22Rv1 (cell line): ENCODE measurements around the gene ZEB2.

Source experiments
- H3K27ac ChIP-seq: fragments of 450-650 bp; 2 replicates; pipeline ENCODE4 v1.5.1; 2017
- CTCF ChIP-seq: fragments of 450-650 bp; IDR thresholded peaks from 2 replicates; pipeline ENCODE4 v1.5.1; 2017; ENCODE audit warnings: mild to moderate bottlenecking
- ZFX ChIP-seq: fragments of 450-650 bp; IDR thresholded peaks from 2 replicates; pipeline ENCODE4 v1.6.1; 2017; ENCODE audit warnings: antibody characterized with exemption, borderline replicate concordance

ZEB2 gene

DNA sequence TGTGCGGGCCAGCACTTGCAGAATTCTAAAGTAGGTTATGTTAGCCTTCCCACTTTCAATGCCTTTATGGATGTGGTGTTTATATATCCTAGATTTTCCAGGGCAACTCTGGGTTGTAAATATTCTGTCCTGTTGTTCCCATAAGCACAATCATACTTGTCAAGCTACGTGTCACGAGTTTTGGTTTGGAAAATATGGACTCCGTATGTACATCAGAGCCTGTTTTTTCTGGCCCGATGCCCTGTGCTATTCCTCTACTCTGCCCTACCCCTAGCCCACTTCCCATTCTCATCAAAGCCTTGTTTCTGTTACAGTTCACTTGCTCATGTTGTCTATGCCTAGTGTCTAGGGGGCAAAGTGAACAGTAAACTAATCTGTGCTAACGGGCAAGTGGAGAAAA, 27.0 kb upstream of the ZEB2 start:
- H3K27ac ChIP-seq, result no peak overlapping the region
- TF ChIP-seq ZFX (no peak), CTCF (no peak)

DNA sequence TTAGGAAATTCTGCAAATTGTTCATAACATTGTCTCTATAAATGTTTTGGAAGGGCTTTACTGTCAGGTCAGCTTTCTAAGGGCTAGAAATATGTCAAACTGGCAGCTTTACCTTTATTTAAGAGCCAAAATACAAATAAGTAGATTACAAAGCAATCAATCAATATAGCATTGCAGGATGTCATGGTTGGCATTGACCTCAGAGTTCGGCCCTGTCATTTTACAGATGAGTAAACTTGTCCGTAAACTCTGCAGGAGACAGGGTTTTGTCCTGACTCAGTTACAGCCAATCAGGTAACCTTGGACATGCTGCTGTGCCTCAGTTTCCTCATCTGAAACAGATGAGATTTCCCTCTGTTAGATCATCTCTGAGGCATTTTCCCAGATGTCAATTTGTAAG, 25.9 kb upstream of the ZEB2 start:
- no peak overlapping the region for H3K27ac ChIP-seq
- TF ChIP-seq ZFX (no peak), CTCF (no peak)

DNA sequence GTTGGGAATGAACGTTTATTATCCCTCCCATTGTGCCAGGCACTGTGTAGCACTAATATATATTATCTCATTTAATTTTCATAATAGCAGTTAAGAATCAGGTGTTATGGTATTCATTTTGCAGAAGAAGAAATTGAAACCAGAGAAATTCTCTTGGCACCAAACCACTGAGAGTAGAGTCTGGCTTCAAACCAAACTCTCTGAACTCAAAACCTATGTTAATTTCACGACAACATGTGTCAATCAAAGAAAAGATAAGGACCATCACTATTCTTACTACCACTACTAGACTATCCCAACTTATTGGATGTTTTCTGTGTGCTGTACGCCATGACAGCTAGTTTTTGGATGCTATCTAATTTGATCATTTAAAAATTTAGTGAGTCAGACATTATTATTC, 24.1 kb upstream of the ZEB2 start:
- TF ChIP-seq CTCF (no peak), ZFX (no peak)
- no peak overlapping the region for H3K27ac ChIP-seq

DNA sequence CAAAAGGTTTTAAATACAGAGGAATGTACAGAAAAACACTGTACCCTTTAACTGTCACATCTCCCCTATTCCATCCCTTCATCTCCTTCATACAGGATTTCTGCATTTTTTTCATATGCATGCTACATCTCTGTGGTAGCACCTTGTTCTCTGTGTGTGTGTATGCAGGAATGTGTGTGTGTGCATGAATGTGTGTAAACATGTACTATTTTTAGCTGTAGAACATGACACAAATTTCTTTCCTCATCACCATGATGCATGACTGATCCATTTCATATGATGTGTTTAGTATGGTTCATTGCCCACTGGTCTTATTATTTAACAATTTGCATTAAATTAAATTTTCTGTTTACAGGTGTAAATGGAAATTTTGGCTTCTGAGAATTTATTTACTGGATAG, 21.5 kb upstream of the ZEB2 start:
- no peak for TF ChIP-seq CTCF
- TF ChIP-seq ZFX, result no peak
- no peak overlapping the region for H3K27ac ChIP-seq

- no peak overlapping the region for H3K27ac ChIP-seq
Measured at GRCh38 chr2:144539289-144539782, 19.4 kb upstream of the ZEB2 start.

GRCh38 chr2:144535300-144535699, 15.4 kb upstream of the ZEB2 start:
- TF ChIP-seq ZFX (no peak), CTCF (no peak)

More at GRCh38 chr2:144539289-144539782, 19.4 kb upstream of the ZEB2 start:
- TF ChIP-seq CTCF (no peak), ZFX (no peak)

GRCh38 chr2:144533221-144533620, 13.3 kb upstream of the ZEB2 start:
- TF ChIP-seq CTCF (no peak), ZFX (no peak)
- H3K27ac ChIP-seq, result no peak overlapping the region

More at GRCh38 chr2:144535300-144535699, 15.4 kb upstream of the ZEB2 start:
- no peak overlapping the region for H3K27ac ChIP-seq
